Sigmoid colon (tissue), 7 donors: Measurements from ENCODE around the gene DNAH10. TPM values are rescaled to one million over a fixed set of nuclear protein-coding genes. Genes with fewer than 3 reads are reported as not detected.

ENCODE experiments used
- DNase-seq: peaks from one replicate; pipeline ENCODE4 v3.0.0-alpha.2; 2019
- H3K27ac ChIP-seq, 4 donors: fragments of 200-600 bp; sonication (generic); one replicate each; pipeline ENCODE4 v1.5.1; 2016 to 2019; ENCODE audit warnings: mild to moderate bottlenecking in 1 of 4
- H3K27me3 ChIP-seq, 3 donors: fragments of 200-600 bp; sonication (generic); one replicate each; pipeline ENCODE4 v1.5.1; 2019; ENCODE audit warnings: mild to moderate bottlenecking in 1 of 3
- H3K36me3 ChIP-seq, 4 donors: fragments of 200-600 bp; sonication (generic); one replicate each; pipeline ENCODE4 v1.5.1; 2016 to 2019
- H3K4me1 ChIP-seq, 4 donors: fragments of 200-600 bp; sonication (generic); one replicate each; pipeline ENCODE4 v1.5.1; 2017 to 2019
- H3K4me3 ChIP-seq, 4 donors: fragments of 200-600 bp; sonication (generic); one replicate each; pipeline ENCODE4 v1.5.1; 2017 to 2019; ENCODE audit warnings: mild to moderate bottlenecking in 2 of 4, moderate library complexity in 1 of 4
- H3K9me3 ChIP-seq, 4 donors: fragments of 200-600 bp in 3 of 4; sonication (generic) in 3 of 4; one replicate each; pipeline versions ENCODE4 v1.5.1 to v1.6.1; 2013 to 2019
- CTCF ChIP-seq, 4 experiments: fragments of 450-650 bp in 3 of 4; fragments of 200-600 bp in 1 of 4; IDR thresholded peaks; one replicate each; pipeline ENCODE4 v1.5.1; 2016 to 2019; ENCODE audit warnings: antibody characterized with exemption in 4 of 4, mild to moderate bottlenecking in 3 of 4, moderate library complexity in 2 of 4
- EP300 ChIP-seq, 4 donors: sonication (generic); formaldehyde crosslinking; IDR thresholded peaks; one replicate each; pipeline ENCODE4 v1.6.1; 2017; ENCODE audit warnings: antibody characterized with exemption in 4 of 4
- POLR2A ChIP-seq, 2 donors: fragments of 450-650 bp; IDR thresholded peaks; one replicate each; pipeline ENCODE4 v1.6.1; 2016; ENCODE audit warnings: antibody characterized with exemption in 2 of 2, mild to moderate bottlenecking in 2 of 2, moderate library complexity in 2 of 2
- POLR2AphosphoS5 ChIP-seq, 4 donors: sonication (generic); formaldehyde crosslinking; IDR thresholded peaks; one replicate each; pipeline ENCODE4 v1.6.1; 2017; ENCODE audit warnings: antibody characterized with exemption in 4 of 4
- WGBS, 2 donors: extraction: QIAGEN DNeasy Blood & Tissue Kit; methylation state at CpG; one replicate each; pipeline ENCODE4 v1.1.7; 2013; 5-methylcytosine and 5-hydroxymethylcytosine counted together
- intact Hi-C: fragments of 100-400 bp; cut with DNase I; formaldehyde crosslinking; loops from one replicate; pipeline ENCODE4 v1.15.1; 2023
- polyA plus RNA-seq, 3 donors: library from polyadenylated mRNA; stranded (reverse); fragments of 200-250 nt; gene quantifications; one replicate each; pipeline ENCODE4 v1.2.3, GENCODE V29; 2013
- total RNA-seq, 4 donors: library from RNA; depleted of rRNA; stranded (reverse); fragments of >200 nt; gene quantifications; one replicate each; pipeline ENCODE4 v1.1.0, GENCODE V29; 2016
- donor health status: healthy with polysubstance abuse.
- donor health status: Bipolar disorder and iron deficiency.
- donor health status: healthy.

The DNAH10 gene
- total and polyA plus RNA-seq, 7 donors: under 0.01 to 0.29 (median 0.16) TPM; not detected in 4

DNA sequence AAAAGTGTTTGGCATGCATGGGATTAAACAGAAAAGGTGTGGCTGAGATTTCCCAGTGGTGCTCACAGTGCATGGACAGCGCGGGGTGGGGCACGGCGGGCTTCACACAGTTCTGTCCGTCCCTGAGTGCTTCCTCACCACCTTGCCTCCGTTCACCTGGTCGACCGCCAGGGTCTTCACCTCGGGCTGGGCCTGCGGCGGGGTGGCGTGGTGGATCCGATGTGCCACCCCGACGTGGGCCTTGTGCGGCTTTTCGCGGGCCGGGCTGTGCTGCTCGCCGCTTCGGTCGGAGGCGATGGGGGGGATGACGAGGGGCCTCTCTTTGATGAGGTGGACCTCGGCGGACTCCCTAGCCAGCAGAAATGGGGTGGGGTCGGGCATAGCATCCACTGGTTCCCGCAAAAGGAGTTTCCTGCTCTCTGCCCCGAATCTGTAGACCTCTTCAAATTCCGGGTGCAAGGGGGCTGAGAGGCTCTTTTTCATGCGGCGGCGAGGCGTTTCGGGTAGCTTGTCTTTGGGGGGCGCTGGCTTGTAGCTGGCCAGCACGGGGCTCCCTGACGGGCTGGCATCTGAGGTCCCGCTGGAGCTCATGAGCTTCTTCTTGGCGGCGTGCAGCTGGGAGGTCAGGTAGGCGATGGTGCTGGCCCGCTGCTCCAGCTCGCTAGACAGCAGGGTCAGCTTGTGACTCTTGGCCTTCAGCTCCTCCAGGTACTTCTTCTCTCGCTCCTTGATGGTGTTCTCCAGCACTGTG lies 175.0 kb downstream of the DNAH10 start:
- Histone ChIP-seq H3K4me1 (no peaks in the 10 kb centered on the region), H3K36me3 (peaks cover 16 to 56% (median 26%) of the 10 kb centered on the region in 4 donors), H3K27ac (no peak overlapping the region), H3K27me3 (no peaks in the 10 kb centered on the region), H3K4me3 (no peak overlapping the region), H3K9me3 (peaks cover 0 to 5% (median 2%) of the 10 kb centered on the region in 4 donors)
- intact Hi-C loops: no loop called here
- no peak for DNase-seq
- 95 to 96% methylated on average over 46 of the region's 46 CpGs for WGBS, 2 donors
- no peak for TF ChIP-seq CTCF (IDR thresholded peaks at IDR 0.05)
- no peak for TF ChIP-seq POLR2AphosphoS5 (IDR thresholded peaks at IDR 0.05)
- no peak for TF ChIP-seq EP300 (IDR thresholded peaks at IDR 0.05)
- TF ChIP-seq POLR2A (IDR thresholded peaks at IDR 0.05): no peak

GRCh38 chr12:123937707-123938591 lies 175.8 kb downstream of the DNAH10 start:
- no peak overlapping the region for H3K27ac ChIP-seq
- WGBS, 2 donors: 48 to 83% methylated on average over 16 of the region's 16 CpGs
- H3K4me3 ChIP-seq: no peak overlapping the region
- no peaks in the 10 kb centered on the region for H3K27me3 ChIP-seq
- peaks cover 17 to 65% (median 32%) of the 10 kb centered on the region in 4 donors for H3K36me3 ChIP-seq
- H3K9me3 ChIP-seq: peaks cover 0 to 5% (median 2%) of the 10 kb centered on the region in 4 donors
- no peaks in the 10 kb centered on the region for H3K4me1 ChIP-seq
- no peak for TF ChIP-seq EP300 (IDR thresholded peaks at IDR 0.05)
- TF ChIP-seq CTCF (IDR thresholded peaks at IDR 0.05): no peak
- no peak for TF ChIP-seq POLR2AphosphoS5 (IDR thresholded peaks at IDR 0.05)
- no peak for TF ChIP-seq POLR2A (IDR thresholded peaks at IDR 0.05)
- no peak for DNase-seq
- intact Hi-C loops: no loop called here

GRCh38 chr12:123938679-123939480 lies 176.8 kb downstream of the DNAH10 start:
- no peak for TF ChIP-seq POLR2AphosphoS5 (IDR thresholded peaks at IDR 0.05)
- TF ChIP-seq CTCF (IDR thresholded peaks at IDR 0.05): no peak
- TF ChIP-seq POLR2A (IDR thresholded peaks at IDR 0.05): no peak

DNA sequence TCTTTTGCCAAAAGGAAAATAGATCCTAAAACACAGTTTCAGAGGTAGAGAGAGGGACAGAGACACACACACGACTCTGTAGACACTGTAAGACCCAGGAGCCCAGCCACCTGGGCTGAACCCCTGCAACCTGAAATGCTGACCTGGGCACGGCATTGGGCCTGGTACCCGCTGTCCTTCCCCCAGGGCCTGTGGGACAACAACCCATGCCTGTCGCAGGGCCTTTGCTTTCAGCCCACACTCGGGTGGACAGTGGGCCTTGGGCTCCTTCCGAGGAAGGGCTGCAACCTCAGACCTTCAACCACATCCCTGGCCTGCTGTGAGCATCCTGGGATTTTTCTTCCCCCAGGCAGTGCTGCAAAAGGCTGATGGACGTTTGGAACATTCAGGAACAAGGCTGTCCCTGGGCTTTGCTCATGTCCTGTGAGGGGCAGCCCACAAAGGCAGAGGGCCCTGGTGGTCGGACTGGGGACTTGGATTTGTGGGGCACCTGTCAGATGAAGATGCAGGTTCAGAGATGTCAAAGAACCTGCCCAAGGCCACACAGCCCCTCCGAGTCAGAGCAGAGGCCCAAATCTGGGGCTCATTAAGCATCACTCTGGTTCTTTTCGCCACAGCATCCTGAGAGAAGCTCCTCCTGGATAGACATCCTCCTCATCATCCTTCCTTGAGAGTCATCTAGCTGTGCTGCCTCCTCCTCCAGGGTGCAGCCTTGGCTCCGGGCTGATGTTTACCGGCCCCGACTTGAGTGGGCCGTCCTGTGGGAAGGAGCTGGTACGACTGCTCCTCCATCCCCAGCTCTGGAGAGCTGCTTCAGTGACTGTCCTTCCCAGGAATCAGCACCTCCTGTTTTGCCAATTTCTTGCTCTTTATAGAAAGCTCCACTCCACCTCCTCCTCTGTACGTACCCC lies 177.9 kb downstream of the DNAH10 start:
- 91 to 92% methylated on average over 16 of the region's 16 CpGs for WGBS, 2 donors
- no peak for TF ChIP-seq EP300 (IDR thresholded peaks at IDR 0.05)
- TF ChIP-seq POLR2AphosphoS5 (IDR thresholded peaks at IDR 0.05): no peak
- DNase-seq: no peak
- intact Hi-C loops: no loop called here
- H3K36me3 ChIP-seq: peaks cover 17 to 85% (median 38%) of the 10 kb centered on the region in 4 donors
- H3K27ac ChIP-seq: no peak overlapping the region
- no peak overlapping the region for H3K4me3 ChIP-seq
- H3K4me1 ChIP-seq: no peaks in the 10 kb centered on the region
- H3K9me3 ChIP-seq: peaks cover 0 to 5% (median 2%) of the 10 kb centered on the region in 4 donors
- no peaks in the 10 kb centered on the region for H3K27me3 ChIP-seq

More at GRCh38 chr12:123938679-123939480, 176.8 kb downstream of the DNAH10 start:
- peaks cover 17 to 74% (median 37%) of the 10 kb centered on the region in 4 donors for H3K36me3 ChIP-seq
- DNase-seq: no peak
- H3K27ac ChIP-seq: no peak overlapping the region
- peaks cover 0 to 5% (median 2%) of the 10 kb centered on the region in 4 donors for H3K9me3 ChIP-seq
- H3K27me3 ChIP-seq: no peaks in the 10 kb centered on the region
- H3K4me1 ChIP-seq: no peaks in the 10 kb centered on the region
- intact Hi-C loops: no loop called here
- WGBS, 2 donors: 87 to 92% methylated on average over 16 of the region's 16 CpGs
- H3K4me3 ChIP-seq: no peak overlapping the region
